C1 segment of cervical spinal cord (tissue), 14 donors: ENCODE results near the gene MBD3.
A peak's percentile ranks its signal among the peaks of the same experiment; 100 is the strongest.
"Not testable (repeated sequence)": the region's sequence is repeated elsewhere in the genome, so short reads cannot be mapped to it uniquely, and the experiment has no call there.

ENCODE experiments used
- DNase-seq, 14 donors: peaks; one replicate each; lab custom pipeline; 2025; lab: John Stamatoyannopoulos, UW

Gene MBD3

GRCh38 chr19:1540365-1540925, 52.2 kb downstream of the MBD3 start:
- DNase-seq, result peak in 1 of 14 donors; percentile 62

- DNase-seq, result not testable (repeated sequence)
Observed at GRCh38 chr19:1539749-1540148, 52.9 kb downstream of the MBD3 start.

- DNase-seq, result no peak
Observed at GRCh38 chr19:1538978-1539377, 53.7 kb downstream of the MBD3 start.

- DNase-seq, result not testable (repeated sequence)
Observed at GRCh38 chr19:1535699-1536098, 57.0 kb downstream of the MBD3 start.

GRCh38 chr19:1534972-1535371, 57.7 kb downstream of the MBD3 start:
- DNase-seq, result no peak

GRCh38 chr19:1533510-1534150, 59.0 kb downstream of the MBD3 start:
- no peak for DNase-seq

GRCh38 chr19:1532003-1532402, 60.7 kb downstream of the MBD3 start:
- DNase-seq, result no peak

GRCh38 chr19:1531587-1531986, 61.1 kb downstream of the MBD3 start:
- no peak for DNase-seq

- not testable (repeated sequence) for DNase-seq
Observed at GRCh38 chr19:1530856-1531255, 61.8 kb downstream of the MBD3 start.

- no peak for DNase-seq
Observed at GRCh38 chr19:1529430-1529816, 63.2 kb downstream of the MBD3 start.

GRCh38 chr19:1528596-1529429, 63.9 kb downstream of the MBD3 start:
- DNase-seq, result no peak

- DNase-seq, result no peak
Observed at GRCh38 chr19:1527650-1528309, 64.9 kb downstream of the MBD3 start.

GRCh38 chr19:1526979-1527649, 65.6 kb downstream of the MBD3 start:
- DNase-seq, result no peak

- DNase-seq, result no peak
Observed at GRCh38 chr19:1526066-1526778, 66.4 kb downstream of the MBD3 start.

GRCh38 chr19:1525343-1525742, 67.3 kb downstream of the MBD3 start:
- DNase-seq, result peak in 1 of 14 donors; percentile 31

- DNase-seq, result no peak
Observed at GRCh38 chr19:1524972-1525325, 67.7 kb downstream of the MBD3 start.

- no peak for DNase-seq
Observed at GRCh38 chr19:1524287-1524971, 68.2 kb downstream of the MBD3 start.
